GM12891 (cell line): ENCODE data around the gene LSG1.

Experiments
- DNase-seq: peaks from one replicate; pipeline ENCODE4 v3.0.0; 2011; ENCODE audit warnings: low spot score; ENCODE audit not compliant: insufficient read length
- FAIRE-seq: peaks from 2 replicates; lab custom pipeline; 2011; peaks lifted over from hg19 to GRCh38; lab: Jason Lieb, UNC
- PAX5 ChIP-seq: IDR thresholded peaks from 2 replicates; pipeline ENCODE4 v1.6.1; 2011; ENCODE audit warnings: low read length, moderate library complexity, mild to moderate bottlenecking; ENCODE audit not compliant: insufficient read depth, severe bottlenecking
- POLR2A ChIP-seq: IDR thresholded peaks from 2 replicates; pipeline ENCODE4 v1.6.1; 2011; ENCODE audit warnings: low read depth, low read length, control low read depth
- POLR2AphosphoS5 ChIP-seq: IDR thresholded peaks from 2 replicates; pipeline ENCODE4 v1.6.1; 2011; ENCODE audit warnings: low read depth, low read length, control low read depth
- POU2F2 ChIP-seq: IDR thresholded peaks from 2 replicates; pipeline ENCODE4 v1.6.1; 2011; ENCODE audit warnings: low read depth, mild to moderate bottlenecking, control low read depth, low read length, moderate library complexity
- SPI1 ChIP-seq: IDR thresholded peaks from 2 replicates; pipeline ENCODE4 v1.6.1; 2011; ENCODE audit warnings: low read depth, low read length, control low read depth
- TAF1 ChIP-seq: IDR thresholded peaks from 2 replicates; pipeline ENCODE4 v1.6.1; 2011; ENCODE audit warnings: low read depth, low read length, control low read depth

Gene LSG1

GRCh38 chr3:194596906-194597305 lies 75.1 kb downstream of the LSG1 start:
- FAIRE-seq (no peak), DNase-seq (no peak)
- TF ChIP-seq TAF1 (no peak), PAX5 (no peak), POLR2A (no peak), POLR2AphosphoS5 (no peak), POU2F2 (no peak), SPI1 (no peak)

GRCh38 chr3:194592798-194593752 lies 78.9 kb downstream of the LSG1 start:
- DNase-seq: no peak
- TF ChIP-seq POU2F2 (no peak), SPI1 (peak; percentile 96)
- peak; percentile 28 for FAIRE-seq
